Fibroblast of lung (primary cell): ENCODE data around the gene DARS1.

ENCODE experiments used
- EZH2 ChIP-seq: IDR thresholded peaks from 2 replicates; pipeline ENCODE4 v1.5.1; 2012; ENCODE audit warnings: low read length, control low read depth, mild to moderate bottlenecking; ENCODE audit errors: missing control alignments
- TF ChIP-seq, protein P1 (sequence below), 2 donors: IDR thresholded peaks in 1 of 2; conservative IDR thresholded peaks in 1 of 2; 1 replicate in 1 of 2; 2 replicates in 1 of 2; pipeline ENCODE4 v1.5.1; 2011 to 2012; ENCODE audit warnings: low read length in 2 of 2, control low read depth in 1 of 2, inconsistent platforms in 1 of 2, low read depth in 1 of 2, mild to moderate bottlenecking in 1 of 2

DNA sequence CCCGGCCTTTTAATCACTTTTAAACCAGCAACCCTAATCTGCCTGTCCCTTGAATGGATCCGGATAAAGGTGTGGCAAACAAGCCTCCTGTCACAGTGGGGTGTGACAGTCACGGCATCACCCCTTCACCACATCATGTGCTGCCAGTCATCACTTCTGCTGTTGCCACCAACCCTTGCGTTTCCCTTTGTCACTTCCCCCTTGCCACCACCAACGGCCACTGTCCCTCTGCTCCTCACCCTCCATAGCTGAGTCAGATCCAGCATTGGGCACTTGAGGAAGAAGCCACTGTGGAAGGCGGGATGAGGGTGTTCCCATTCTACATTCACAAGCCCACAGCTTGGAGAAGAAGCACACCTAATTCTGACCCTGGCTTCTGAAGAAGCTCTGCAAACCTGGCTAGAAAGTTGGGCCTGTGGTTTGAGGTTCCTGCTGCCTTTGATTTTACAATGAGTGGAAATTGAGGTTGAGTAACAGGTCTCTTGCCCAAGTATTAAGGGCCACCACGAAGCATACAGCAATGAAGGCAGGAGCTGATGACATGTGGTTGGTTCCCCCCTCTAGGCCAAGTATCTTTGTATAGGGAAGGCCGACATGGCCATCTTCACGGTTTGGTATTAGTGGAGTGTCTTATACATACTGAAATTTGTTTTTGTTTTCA is 22.9 kb upstream of the DARS1 start:
- TF ChIP-seq, protein P1, sequence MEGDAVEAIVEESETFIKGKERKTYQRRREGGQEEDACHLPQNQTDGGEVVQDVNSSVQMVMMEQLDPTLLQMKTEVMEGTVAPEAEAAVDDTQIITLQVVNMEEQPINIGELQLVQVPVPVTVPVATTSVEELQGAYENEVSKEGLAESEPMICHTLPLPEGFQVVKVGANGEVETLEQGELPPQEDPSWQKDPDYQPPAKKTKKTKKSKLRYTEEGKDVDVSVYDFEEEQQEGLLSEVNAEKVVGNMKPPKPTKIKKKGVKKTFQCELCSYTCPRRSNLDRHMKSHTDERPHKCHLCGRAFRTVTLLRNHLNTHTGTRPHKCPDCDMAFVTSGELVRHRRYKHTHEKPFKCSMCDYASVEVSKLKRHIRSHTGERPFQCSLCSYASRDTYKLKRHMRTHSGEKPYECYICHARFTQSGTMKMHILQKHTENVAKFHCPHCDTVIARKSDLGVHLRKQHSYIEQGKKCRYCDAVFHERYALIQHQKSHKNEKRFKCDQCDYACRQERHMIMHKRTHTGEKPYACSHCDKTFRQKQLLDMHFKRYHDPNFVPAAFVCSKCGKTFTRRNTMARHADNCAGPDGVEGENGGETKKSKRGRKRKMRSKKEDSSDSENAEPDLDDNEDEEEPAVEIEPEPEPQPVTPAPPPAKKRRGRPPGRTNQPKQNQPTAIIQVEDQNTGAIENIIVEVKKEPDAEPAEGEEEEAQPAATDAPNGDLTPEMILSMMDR (conservative IDR thresholded peaks at IDR 0.05 in 1 of 2, IDR thresholded peaks at IDR 0.05 in 1 of 2; ENCODE audit: low read depth in 1 of 2, low read length in 2 of 2): no peak
- no peak for TF ChIP-seq EZH2
